Activated T-cell treated with anti-CD3 and anti-CD28 coated beads for 24 hours (primary cell): ENCODE results near the gene MYOZ2.

Experiments
- DNase-seq: peaks from one replicate; pipeline ENCODE4 v3.0.0-alpha.2; 2020; ENCODE audit warnings: low read depth

The MYOZ2 gene

GRCh38 chr4:119197772-119198212 is 62.2 kb downstream of the MYOZ2 start:
- DNase-seq, result no peak

DNA sequence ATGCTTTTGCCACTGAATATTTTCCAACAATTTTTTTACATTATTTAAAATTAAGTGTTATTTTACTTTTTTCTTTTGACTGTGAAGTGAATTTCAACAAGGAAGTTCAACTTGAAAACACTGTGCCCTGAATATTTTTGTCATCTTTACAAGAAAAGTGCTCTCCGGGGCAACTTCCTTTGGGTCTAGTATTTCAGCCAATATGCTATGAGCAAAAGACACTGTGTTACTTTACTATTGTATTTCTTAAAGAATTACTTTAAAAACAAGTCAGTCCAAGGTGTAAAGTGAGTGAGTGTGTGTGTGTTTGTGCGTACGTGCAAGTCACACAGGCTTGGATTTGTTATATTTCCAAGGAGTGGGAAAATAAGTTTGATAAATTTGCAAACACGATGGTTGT is 69.3 kb downstream of the MYOZ2 start:
- DNase-seq, result no peak

DNA sequence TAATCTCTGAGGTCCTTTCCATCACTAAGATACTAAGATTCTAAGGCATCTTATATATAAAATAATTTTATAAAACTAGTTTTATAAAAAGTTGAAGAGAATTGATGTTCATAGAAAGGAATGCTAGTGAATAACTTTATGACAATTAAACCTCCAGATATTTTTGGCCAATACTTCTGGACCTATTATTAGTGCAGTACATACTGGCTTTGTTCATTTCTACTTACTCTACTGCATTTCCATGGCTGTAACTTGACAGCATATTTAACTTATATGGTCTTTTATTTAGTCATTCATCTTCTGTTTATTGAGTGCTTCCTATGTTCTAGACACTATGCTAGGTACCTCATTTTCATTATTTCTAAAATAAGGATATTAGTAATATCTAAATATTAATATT is 70.1 kb downstream of the MYOZ2 start:
- DNase-seq, result no peak

DNA sequence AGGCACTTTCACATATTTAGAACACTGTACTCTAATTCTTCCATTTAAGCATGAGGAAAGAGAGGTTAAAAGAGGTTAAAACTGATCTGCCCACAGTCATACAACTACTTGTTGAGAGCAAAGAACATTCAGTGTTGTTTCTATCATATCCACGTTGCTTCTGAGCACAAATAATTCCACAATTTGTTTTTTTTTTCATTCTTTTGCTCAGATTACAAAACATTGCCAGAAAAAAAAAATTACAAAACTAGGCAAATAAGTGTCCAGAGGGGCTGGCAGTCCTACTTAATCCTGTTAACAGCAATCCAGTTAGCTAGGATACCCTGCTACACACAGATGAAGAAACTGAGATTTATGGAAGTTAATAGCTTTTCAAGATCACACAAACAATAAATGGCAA is 70.5 kb downstream of the MYOZ2 start:
- DNase-seq, result no peak

DNA sequence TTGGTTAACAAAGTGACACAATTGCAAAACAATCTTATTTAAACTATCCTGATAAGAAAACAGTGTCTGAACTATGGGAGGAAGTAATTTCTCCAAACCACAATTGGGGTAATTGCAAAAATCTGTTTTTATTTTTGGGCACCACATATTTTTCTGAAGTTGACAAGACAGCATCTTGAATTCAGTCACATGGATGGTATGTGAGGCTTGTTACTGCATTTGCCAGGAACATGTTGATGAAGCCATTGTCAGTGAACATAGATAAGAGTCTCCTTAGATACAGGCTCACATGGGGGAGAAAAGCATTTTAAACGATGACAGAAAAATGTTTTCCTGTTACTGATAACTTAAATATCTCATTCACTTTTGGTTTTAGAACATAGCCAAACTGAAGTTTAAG is 71.4 kb downstream of the MYOZ2 start:
- DNase-seq, result no peak

- DNase-seq, result peak; percentile 67
Observed at GRCh38 chr4:119209077-119209476, 73.4 kb downstream of the MYOZ2 start.

DNA sequence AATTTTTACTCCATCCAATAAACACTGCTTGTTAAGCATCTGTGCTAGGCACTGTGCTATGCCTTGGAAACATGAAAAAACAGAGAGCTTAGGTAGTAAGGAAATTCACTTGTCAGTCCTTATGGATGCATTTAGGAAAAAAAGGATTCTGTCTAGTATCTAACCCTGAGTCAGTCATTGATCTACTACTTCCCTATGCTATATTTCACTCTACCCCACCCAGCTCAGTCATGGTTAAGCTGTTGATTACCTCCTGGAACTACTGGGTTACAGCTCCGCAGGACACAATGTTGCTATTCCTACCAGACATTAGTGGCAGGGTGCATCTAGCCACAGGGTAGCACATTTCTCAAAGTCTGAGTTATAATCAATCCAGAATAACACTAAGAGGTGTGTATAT is 74.0 kb downstream of the MYOZ2 start:
- DNase-seq, result no peak

- no peak for DNase-seq
Observed at GRCh38 chr4:119210775-119211174, 75.1 kb downstream of the MYOZ2 start.

- DNase-seq, result no peak
Observed at GRCh38 chr4:119211867-119212233, 76.2 kb downstream of the MYOZ2 start.

DNA sequence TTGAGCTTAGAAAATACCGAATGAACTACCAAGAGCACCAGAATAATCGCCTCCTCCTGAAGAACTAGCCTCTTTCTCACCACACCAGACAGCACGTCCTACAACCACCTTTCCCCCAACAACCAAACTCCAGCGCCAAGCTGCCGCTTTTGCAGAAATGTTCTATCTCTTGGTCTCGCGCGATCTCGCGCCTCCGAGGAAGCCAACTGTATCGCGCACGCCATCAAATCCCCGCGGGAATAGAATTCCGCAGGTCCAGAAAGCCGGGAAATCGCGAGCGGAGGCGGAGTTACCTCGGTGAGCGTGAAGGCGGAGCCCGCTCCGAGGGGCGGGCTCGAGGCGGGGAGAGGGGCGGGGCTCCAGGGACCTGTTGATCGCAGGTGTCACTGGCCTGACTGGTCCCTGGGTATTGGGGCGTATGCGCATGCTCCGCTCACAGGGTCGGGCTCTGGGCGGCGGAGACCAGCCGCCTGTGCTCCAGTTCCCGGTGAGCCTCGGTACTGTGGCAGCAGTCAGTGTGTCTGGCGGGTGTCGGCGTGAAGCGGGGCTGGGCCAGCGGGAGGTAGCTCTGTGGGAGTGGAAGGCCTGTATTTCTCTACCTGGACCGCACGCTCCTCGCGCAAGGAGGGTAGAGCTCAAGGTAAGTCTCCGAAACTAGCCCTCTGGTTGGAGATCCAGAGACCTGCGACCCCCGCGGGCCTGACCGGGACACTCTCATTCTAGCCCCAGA is 76.8 kb downstream of the MYOZ2 start, which contains the start of gene USP53:
Gene USP53, plus strand, starts transcription at position 480 of the 730 bp plus-strand sequence. CDS start 27,047 bp downstream, outside the sequence.
- peak; percentile 96 for DNase-seq

- peak; percentile 52 for DNase-seq
Observed at GRCh38 chr4:119212964-119213606, 77.5 kb downstream of the MYOZ2 start.

DNA sequence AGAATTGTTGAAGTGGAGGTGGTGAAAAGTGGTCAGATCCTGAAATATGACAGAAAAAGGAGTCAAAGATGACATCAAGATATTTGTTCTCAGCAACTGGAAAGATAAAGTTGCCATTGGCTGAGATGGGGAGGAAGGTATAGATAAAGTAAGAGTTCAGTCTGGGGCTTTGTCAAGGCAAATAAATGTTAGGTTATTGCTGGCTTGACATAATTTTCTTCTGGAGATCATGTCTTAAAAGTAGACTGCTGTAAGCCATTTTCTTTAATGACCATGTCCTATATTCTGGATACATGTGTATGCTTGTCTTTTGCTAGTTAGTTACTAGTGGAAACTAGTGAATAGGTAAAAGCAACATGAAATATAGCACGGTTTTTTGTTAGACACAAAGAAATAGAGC is 82.5 kb downstream of the MYOZ2 start:
- no peak for DNase-seq

- DNase-seq, result no peak
Observed at GRCh38 chr4:119221412-119221811, 85.8 kb downstream of the MYOZ2 start.

DNA sequence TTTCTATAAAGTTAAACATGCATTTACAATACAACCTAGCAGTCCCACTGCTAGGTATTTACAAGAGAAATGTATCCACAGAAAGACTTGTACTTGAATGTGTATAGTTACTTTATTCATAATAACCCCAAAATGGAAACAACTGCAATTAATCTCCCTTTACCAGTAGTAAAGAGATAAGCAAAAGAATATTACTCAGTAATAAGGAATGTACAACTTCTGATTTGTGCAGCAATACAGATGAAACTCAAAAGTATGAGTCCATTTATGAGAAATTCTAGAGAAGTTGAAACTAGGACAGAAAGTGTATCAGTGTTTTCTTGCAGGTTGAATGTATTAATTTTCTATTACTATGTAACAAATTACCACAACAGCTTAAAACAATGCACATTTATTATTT is 92.1 kb downstream of the MYOZ2 start:
- DNase-seq, result no peak

- no peak for DNase-seq
Observed at GRCh38 chr4:119228406-119228805, 92.8 kb downstream of the MYOZ2 start.

- no peak for DNase-seq
Observed at GRCh38 chr4:119229908-119230687, 94.5 kb downstream of the MYOZ2 start.

GRCh38 chr4:119231491-119231890 is 95.9 kb downstream of the MYOZ2 start:
- DNase-seq, result no peak

DNA sequence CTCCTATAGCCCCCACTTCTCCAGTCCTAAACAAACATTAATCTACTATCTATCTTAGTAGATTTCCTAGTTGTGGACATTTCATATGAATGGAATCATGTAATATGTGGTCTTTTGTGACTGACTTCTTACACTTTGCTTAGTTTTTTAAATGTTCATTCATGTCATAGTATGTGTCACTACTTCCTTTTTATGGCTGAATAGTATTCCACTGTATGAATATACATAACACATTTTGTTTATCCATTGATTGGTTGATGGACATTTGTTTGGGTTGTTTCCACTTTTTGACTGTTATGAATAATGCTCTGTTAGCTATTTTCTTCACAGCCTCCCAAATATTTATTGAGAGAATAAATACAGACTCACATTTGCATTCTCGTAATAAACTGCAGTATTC is 96.7 kb downstream of the MYOZ2 start:
- DNase-seq, result no peak

- DNase-seq, result no peak
Observed at GRCh38 chr4:119233191-119233590, 97.6 kb downstream of the MYOZ2 start.

DNA sequence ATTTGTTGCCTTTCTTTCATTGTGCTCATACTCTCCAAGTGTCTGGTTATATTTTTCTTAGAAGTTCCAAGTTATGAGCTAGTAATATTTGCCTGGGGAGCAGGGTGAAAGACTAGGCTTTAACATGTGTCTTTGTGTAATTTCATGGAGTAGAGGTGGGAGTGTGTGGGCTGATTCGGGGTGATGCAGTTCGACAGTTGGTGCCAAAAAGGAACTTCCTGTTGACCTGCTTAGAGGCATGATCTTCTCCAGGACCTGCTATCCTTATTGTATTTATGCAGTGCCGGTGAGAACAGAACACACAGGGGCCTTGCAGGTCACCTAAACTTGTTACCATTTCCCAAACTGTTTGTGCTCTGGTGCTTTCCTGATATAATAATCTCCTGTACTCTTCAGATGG is 98.1 kb downstream of the MYOZ2 start:
- DNase-seq, result no peak

DNA sequence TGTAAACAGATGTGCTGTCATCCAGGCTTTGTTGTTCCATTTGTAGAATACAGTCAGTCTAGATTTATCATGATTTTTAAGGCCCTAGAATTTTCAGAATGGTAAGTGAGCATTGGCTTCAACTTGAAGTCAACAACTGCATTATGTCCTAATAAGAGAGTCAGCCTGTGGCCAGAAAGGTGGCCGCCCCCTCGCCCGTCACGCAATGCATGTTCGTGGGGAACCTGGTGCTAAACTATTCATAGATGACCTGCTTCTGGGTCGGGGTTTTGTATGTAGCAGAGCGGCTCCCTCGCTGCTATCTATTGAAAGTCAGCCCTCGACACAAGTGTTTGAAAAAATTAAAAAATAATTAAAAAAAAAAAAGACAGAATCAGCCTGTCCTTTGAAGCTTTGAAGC is 101.6 kb downstream of the MYOZ2 start:
- no peak for DNase-seq
